DMS 273 (cell line): ENCODE results near the gene MSANTD2.

Experiments
- DNase-seq: peaks from one replicate; lab custom pipeline; 2025; ENCODE audit not compliant: unreplicated experiment; lab: John Stamatoyannopoulos, UW

Gene MSANTD2

DNA sequence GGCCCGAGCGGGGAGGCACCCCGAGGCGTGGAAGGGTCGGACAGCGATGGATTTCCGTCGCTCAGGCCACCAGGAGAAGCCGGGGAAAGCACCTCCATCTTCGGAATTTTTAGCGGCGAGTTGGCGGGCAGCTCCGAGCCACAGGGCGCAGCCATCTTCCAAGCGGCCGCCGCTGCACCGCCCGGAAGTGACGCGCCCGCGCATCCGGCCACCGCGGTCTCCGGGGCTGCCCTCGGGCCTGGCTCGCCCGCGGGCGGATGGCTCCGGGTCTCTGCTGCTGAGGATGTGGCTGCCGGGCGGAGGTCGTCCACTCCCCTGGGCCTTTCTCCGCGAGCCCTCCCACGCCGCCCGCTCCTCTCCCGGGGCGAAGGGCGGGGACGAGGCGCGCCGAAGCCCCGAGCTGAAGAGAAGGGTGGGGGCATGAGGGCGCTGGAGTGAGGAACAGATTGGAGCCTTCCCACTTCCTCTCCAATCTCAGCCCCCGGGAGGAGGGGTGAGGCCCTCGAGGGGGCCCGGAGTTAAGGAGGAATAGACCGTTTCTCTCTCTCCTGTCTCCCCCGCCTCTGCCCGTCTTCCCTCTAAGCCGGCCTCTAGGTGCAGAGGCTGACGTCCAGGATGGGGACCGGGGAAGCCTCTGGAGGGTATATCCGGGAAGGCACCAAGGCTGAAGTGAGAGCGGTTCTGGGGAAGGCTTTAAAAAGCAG, at the start of gene MSANTD2:
TSS of gene MSANTD2 (minus strand) at position 181 of the 704 bp plus-strand sequence. CDS start at position 155, 26 bp downstream.
- peak; percentile 86 for DNase-seq

DNA sequence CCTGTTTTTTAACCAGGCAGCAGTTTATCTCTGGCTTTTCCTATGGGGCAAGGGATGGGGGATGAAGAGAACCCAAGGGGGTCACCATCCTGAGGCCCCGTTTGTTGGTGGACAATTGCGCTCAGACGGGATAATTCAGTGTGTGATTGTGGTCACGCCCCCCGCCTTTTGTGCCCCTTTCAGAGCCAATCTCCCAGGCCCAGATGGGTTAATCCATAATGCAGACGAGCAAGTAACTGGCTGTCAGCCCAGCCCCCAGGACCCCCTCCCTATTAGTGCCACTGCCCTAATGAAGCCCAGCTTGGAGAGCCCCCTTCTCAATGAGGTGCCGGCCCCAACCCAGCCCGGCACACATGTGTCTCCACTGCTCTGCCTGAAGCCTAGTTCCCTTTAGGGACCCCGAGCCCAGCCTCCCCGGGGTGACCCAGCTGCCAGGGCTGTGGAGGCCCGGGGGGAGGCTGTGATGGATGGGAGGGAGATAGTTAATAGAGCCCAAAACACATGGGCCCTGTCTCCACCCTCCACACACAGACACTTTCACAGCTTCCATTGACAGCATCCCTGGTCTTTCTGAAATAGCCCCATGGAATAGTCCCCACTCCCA, 46.0 kb upstream of the MSANTD2 start:
- no peak for DNase-seq

DNA sequence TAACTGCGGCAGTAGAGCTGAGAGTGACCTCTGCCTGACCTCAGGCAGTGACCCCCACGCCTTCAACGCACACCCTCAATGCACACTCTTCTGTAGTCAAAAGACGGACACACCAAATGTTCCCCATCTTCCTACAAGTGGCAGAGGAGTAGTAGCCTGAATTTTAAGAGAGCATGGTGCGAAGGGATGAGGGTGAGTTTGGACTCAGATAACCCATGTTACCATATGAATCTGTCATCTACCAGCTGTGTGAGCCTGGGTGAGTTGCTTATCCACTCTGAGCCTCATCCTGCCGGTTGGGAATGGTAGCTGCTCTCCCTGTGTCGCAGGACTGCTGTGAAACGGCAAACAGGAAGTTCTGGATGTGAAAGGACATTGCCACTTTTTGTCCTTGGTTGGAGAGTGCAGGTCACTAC, 44.5 kb upstream of the MSANTD2 start:
- DNase-seq = no peak

DNA sequence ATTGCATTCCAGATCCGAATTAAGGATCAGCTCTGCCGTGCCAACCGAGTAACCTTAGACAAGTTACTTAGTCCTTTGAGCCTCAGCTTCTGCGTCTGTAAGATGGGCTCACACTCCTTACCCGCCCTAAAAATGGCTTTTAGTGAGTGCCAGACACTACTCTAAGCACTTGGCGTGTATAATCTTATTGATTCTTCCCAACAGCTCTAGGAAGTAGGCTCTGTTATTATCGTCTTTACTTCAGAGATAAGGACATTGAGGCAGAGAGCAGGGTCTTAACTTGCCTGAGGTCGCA, 43.4 kb upstream of the MSANTD2 start:
- DNase-seq = peak; percentile 41

- peak; percentile 34 for DNase-seq
Observed at GRCh38 chr11:124842305-124842704, 42.1 kb upstream of the MSANTD2 start.

DNA sequence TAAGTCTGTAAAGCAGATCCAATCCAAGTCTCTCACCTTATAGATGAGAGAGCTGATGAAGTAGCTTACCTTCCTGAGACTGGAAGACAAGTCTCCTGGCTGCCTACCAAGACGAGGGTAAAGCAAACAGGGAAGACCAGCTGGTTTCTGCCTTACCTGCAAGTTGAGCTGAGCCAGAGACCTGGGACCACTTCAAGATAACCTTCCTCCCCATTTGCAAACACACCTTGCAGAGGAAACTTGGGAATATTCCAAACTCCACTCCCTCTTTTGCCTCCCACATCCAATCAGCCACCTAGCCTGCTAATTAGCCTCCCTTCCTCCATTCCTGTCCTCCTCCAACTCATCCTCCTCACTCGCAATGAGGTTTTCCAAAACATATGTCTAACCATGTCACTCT, 41.6 kb upstream of the MSANTD2 start:
- DNase-seq = peak; percentile 6

GRCh38 chr11:124841201-124841600, 41.0 kb upstream of the MSANTD2 start:
- DNase-seq = no peak

- no peak for DNase-seq
Observed at GRCh38 chr11:124840666-124841065, 40.5 kb upstream of the MSANTD2 start.

- no peak for DNase-seq
Observed at GRCh38 chr11:124839972-124840621, 39.9 kb upstream of the MSANTD2 start.

DNA sequence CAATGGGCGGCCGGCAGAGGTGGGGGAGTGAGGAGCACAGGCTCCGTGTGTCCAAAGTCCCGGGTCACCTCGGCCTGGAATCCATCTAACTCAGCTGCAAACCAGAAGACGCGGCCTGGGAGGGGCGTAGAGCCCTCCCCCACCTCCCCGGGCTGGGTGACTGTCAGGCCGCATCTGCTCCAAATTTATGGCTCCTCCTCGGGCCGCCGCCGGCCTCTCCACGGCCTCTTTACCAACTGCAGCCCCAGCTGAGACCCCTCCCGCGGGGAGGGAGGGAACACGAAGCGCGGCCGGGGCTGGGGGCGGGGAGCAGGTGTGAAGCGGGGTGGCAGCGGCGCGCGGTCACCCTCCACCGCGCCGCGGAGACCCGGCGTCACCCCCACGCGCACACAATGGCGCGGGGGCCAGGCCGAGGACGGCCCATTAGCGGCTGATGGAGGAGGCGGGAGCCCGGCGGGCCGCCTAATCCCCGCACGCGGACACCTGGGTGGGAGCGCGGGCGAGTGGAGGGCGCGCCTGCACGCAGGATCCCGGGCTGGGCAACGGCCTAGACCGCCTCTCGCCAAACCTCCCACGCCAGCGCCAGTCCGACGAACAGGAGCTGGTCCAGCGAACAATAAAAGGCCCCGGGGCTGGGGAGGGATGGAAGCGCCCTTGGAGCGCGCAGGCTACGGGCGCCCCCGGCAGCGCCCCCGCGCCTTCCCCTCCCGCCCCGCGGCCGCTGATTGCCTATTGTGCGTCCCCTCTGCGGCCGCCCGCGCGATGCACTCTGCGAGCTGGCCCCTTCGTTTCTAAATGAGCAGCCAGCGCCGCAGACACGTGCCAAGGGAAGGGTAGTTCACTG, 39.1 kb upstream of the MSANTD2 start:
- peak; percentile 45 for DNase-seq

DNA sequence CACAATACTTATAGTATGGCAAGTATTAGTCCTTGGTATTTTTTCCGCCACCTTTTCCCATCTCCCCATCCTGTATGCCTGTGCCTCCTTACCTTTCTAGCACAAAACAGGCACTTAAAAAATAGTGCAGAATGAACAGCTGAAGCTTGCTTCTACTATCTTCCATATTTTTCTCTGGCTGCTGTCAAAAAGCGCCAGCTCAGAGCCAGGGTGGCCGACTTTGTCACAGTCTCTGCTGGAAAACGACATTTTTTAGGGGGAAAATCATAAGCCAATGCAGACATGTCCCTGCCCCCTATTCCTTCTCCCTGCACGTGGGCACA, 38.6 kb upstream of the MSANTD2 start:
- DNase-seq = no peak

- DNase-seq = peak; percentile 86
Observed at GRCh38 chr11:124837491-124837856, 37.3 kb upstream of the MSANTD2 start.

- no peak for DNase-seq
Observed at GRCh38 chr11:124835918-124836317, 35.7 kb upstream of the MSANTD2 start.

GRCh38 chr11:124834526-124835180, 34.4 kb upstream of the MSANTD2 start:
- no peak for DNase-seq

DNA sequence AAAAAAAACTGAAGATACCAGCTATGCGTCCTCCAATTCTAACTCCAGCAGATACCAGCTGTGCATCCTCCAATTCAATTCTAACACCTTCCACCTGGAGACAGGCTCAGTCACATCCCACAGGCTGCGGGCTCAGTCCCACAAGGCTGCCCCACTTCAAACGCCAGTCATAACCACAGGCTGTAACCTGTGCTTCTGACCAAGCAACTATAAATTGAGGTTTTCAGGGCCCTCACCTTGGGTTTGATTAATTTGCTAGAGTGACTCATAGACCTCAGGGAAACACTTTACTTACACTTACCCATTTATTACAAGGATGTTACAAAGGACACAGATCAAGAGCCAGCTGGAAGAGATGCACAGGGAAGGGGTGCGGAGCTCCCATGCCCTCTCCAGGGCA, 32.4 kb upstream of the MSANTD2 start:
- DNase-seq = no peak

DNA sequence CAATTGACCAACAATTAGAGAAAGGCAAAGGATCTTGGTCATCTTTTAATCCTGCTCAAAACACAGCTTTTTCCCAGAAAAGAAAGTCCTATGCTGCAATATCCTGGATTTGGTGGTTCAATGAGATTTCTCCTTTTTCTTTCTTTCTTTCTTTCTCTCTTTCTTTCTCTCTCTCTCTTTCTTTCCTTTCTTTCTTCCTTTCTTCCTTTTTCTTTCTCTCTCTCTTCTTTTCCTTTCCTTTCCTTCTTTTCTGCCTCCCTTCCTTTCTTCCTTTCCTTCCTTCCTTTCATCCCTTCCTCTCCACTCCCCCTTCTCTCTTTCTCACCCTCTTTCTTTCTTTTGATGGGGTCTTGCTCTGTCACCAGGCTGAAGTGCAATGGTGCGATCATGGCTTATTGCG, 31.7 kb upstream of the MSANTD2 start:
- DNase-seq = no peak

DNA sequence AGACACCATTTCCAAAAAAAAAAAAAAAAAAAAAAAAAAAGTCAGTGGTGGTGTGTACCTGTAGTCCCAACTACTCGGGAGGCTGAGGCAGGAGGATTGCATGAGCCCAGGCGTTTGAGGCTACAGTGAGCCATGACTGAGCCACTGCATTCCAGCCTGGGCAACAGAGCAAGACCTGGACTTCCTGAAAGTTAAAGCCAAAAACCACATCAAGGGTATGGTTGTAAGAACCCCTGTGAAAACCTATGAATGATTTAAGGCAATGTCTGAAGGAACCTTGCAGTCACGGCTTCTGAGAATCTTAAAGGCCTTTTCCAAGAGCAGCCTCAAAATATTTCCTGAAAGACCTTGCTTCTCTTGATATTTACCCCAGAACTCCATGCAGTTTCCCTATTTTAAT, 30.5 kb upstream of the MSANTD2 start:
- DNase-seq = no peak

DNA sequence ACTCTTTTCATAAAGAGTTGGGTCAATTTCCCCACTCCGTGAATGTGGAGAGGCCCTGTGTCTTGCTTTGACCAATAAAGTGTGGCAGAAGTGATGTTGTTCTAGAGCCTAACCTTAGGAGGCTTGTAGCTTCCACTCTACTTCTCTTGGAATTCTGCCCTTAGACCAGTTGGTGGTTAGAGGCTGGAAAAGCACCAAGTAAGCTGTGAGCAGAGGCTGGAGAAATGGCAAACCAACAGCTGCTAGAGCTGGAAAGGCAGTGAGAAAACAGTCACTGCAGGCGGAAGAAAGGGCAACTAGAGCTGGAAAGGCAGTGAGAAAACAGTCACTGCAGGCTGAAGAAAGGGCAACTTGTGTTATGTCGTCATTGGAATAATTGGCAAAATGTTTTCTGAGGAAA, 29.8 kb upstream of the MSANTD2 start:
- DNase-seq = peak; percentile 85

- no peak for DNase-seq
Observed at GRCh38 chr11:124825876-124826275, 25.7 kb upstream of the MSANTD2 start.

GRCh38 chr11:124823512-124824376, 23.5 kb upstream of the MSANTD2 start:
- no peak for DNase-seq
